HG02885 (cell line): ENCODE results near the gene ZP1.
"Not testable (repeated sequence)": the region's sequence is repeated elsewhere in the genome, so short reads cannot be mapped to it uniquely, and the experiment has no call there.

Source experiments
- ATAC-seq: cut with Tn5 transposase; IDR thresholded peaks from one replicate; pipeline ENCODE4 v1.9.1; 2021; ENCODE audit warnings: mild to moderate bottlenecking; ENCODE audit not compliant: unreplicated experiment, poor library complexity

The ZP1 gene, protein sequence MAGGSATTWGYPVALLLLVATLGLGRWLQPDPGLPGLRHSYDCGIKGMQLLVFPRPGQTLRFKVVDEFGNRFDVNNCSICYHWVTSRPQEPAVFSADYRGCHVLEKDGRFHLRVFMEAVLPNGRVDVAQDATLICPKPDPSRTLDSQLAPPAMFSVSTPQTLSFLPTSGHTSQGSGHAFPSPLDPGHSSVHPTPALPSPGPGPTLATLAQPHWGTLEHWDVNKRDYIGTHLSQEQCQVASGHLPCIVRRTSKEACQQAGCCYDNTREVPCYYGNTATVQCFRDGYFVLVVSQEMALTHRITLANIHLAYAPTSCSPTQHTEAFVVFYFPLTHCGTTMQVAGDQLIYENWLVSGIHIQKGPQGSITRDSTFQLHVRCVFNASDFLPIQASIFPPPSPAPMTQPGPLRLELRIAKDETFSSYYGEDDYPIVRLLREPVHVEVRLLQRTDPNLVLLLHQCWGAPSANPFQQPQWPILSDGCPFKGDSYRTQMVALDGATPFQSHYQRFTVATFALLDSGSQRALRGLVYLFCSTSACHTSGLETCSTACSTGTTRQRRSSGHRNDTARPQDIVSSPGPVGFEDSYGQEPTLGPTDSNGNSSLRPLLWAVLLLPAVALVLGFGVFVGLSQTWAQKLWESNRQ

DNA sequence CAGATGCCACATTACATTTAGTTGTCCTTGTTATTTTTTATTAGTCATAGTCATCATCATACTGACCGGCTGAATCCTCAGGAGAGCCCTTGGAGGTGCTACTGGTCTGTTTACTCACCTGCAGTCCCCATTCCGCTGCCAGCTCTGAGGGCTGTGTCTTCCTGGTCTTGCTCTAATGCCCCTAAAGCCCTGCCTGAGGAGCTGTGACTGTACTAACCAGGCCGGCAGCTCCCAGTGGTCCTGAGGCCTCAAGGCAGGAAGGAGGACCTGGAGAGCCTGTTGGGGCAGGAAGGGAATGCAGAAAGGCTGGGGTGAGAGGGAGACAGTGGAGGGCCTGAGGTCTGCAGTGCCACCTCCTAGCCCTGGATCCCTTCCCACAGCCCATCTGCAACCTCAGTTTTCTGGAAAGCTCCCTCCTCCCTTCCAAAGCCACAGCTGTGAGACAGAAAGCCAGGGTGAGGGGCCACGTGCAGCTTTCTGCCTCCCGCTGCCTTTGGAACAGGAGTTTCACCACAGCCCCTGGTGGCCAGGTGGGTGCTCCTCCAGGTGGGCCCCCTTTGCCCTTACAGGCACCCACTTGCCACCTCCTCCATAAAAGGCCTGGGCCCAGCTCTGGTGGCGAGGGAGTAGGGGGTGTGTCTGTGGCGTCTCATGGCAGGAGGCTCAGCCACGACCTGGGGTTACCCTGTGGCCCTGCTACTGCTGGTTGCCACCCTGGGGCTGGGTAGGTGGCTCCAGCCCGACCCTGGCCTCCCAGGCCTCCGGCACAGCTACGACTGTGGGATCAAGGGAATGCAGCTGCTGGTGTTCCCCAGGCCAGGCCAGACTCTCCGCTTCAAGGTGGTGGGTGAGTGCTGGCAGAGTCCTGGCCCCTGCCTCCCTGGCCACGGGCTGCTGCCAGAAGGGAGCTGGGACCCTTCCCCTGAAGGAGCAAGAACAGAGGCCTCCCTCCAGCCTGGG is at the start of gene ZP1:
Gene ZP1, plus strand, starts transcription at position 632 of the 960 bp plus-strand sequence. Its CDS starts 20 bp downstream, at position 652.
- no peak for ATAC-seq

GRCh38 chr11:60818057-60818456 is 49.3 kb upstream of the ZP1 start:
- no peak for ATAC-seq

DNA sequence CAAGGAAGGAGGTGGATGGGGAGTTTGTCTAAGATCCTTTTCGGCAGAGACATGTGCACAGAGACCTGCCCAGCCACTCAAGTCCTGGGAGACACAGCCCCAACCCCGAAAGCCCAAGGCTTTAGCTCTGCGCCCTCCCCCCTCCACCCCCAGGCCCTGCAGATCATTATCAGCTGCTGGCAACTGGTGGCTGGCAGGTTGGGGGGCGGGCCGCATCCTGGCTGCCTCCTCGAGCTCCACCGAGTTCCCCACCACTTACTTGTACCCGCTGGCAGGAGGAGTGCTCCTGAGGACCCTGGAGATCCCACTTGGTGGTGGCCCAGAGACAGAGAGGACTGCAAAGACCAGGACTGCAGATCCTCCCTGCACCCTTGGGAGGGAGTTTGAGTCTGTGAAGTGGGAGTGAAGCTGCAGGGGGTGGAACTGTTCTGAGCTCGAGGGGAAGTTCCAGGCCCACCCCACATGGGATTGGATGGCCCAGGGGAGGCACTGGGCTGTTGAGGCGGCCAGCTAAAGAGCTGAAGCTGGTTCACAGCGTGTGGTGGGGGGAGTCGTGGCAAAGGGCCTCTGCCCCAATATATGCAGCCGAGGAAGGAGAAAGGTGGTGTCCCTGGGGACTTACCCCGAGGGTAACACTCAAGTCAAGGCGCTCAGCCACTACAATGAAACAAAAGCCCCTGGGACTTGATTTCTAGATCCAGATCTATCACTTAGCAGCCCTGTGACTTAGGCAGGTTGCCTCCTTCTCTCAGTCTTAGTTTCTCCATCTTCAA is 45.3 kb upstream of the ZP1 start:
- no peak for ATAC-seq

- ATAC-seq, result not testable (repeated sequence)
These were observed 43.5 kb upstream of the ZP1 start for GRCh38 chr11:60823745-60824306.

GRCh38 chr11:60825118-60825517 is 42.2 kb upstream of the ZP1 start:
- no peak for ATAC-seq

DNA sequence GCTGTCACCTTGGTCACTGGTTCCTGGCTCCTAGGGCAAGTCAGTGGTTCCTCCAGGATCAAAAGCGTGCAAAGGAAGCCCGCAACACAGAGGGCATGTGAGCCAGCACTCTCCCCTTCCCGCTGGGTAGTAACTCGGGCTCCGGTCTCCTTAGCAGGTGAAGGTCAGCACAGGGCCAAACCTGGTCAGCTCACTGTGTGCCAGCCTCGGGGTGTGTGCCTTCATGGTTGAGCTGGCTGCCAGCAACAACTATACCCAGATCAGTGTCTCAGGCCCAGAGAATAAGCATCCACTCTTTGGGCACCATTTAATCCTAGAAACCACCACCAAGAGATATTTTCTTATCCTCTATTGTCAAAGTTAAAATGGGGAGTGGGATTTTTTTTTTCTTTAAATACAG is 41.6 kb upstream of the ZP1 start:
- no peak for ATAC-seq

DNA sequence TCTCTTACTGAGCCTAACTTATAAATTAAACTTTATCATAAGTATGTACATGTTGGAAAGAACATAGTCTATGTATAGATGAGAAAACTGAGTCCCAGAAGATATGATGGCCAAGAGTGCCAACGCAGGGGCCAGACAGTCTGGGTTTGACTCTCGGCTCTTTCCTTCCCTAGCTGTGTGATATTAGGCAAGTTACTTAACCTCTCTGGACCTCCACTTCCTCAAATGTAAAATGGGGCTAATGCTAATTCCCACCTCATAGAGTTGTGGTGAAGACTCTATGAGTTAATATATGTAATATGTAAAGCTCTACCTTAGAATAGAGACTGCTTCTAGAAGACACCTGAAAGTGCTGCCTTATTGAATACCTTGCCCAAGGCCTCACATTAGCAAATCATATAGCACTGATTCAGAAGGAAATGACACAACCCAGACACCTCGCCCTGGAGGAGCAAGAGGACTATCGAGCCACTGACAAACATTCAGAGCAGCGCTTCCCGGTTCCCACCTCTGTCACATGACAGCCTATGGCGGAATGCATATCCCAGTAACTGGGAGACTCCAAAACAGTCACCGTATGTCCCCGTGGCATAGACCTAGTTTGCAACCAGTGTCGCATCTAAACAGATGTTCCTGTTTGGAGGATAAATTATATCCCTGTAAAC is 36.7 kb upstream of the ZP1 start:
- no peak for ATAC-seq

DNA sequence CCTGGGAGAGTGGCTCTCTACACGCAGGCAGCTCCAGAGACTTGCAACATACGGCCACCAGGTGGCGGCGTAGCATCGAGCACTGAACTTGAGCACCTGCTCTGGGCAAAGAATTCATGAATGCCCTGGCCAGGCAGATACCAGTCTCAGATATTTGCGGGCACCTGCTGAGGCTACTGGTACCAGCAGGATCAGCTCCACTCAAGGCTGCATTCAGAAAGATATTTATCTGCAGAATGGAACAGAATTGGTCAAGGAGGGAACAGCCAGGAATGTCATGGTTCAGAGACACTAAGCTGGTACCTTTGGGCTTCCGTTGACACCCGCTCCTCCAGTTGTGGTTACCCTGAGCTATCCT is 36.2 kb upstream of the ZP1 start:
- peak; percentile 66 for ATAC-seq

DNA sequence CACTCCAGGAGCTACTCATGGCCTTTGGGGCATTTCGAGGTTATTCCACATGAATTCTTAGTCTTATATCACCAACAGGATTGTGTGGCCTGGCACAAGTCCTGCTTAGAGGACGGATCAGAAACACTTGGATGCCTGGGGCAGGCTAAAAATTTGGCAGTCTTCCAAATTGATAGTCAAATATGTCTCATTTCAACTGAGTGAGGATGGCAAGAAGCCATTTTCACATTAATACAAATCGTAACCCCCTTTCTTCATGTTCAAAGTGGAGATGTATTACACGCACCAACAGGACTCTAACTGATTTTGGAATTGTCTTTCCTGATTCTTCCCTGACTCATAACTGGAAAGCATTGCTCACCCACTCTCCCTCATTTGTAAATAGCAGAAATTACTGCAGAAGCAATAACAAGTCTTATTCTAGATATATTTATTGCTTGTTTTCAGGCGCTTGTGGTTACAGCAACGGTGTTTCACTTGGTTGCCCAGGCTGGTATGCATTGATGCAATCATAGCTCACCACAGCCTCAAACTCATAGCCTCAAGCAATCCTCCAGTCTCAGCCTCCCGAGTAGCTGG is 35.8 kb upstream of the ZP1 start:
- no peak for ATAC-seq

DNA sequence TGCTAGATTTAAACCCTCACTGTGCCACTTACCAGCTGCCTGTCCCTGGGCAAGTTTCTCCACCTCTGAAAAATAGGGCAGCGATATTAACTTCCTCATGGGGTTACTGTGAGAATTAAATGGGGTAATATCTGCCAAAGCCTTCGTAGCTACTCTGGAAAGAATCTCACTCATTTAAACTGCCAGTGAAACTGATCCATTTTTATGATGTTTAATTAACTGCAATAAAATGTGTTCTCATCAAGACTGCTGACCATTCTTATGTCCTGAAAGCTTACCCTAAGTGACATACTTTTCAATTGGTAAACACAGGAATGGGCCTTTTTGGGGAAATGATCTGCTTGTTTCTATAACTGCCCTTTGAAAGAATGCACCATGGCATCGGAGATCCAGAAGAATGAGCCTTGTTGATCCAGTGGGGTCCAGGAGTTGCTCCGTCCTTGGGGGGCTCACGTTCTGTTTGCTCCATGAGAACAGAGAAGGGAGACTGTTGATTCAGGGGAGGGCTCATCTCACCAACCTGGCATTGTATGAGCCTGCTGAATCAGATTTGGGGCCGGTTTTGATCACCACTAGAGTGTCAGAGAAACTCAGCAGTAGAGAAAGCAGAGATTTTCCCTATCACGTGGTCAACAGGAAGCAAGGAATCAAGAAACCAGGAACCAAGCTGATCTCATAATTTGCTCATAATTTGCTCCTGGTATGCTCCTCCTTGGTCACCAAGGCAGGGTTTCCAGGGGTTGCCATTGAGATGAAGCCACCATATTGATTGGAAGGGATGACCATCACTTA is 32.4 kb upstream of the ZP1 start:
- ATAC-seq, result no peak

DNA sequence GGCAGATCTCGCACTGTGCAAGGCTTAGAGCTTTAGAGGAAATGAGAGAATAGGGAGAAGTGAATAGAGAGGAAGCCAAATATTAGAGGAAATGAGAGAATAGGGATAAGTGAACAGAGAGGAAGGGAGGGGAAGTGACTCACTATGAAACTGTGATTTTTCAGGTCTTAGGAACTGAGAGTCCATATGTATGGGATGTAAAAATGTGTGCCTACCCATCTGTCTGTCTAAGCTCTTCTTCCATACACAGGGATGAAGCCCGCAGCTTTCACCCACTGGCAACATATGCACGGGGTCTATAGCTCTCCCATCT is 31.9 kb upstream of the ZP1 start:
- no peak for ATAC-seq

DNA sequence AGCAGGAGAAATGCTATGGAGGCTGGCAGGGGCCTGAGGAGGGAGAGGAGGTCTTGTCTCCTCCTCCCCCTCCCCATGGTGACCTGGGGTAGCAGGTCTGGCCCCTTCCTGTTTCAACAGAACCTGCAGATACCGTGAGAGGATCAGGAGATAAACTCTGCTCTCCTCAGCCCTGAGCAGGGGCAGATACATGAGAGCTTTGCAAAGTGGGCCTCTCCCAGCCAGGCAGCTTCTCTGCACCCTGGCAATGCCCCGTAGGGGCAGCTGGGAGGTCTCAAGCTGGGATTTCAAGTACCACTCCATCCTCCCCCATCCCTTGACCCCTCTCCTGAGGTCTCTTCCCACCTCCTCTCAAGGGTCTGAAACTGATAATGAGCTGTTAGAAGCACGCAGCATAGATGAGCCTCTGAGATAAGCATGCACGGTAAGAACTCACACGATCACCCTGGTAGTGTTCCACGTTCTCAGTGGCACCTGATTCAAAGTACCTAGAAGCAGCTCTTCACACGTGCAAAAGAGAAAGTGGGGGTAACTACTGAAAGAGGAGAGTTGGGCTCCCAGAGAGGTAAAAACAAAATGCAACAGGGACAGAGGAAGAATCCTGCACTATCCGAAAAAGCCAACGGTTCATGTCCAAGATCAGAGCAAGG is 30.4 kb upstream of the ZP1 start:
- no peak for ATAC-seq

GRCh38 chr11:60838132-60838531 is 29.2 kb upstream of the ZP1 start:
- ATAC-seq, result no peak

DNA sequence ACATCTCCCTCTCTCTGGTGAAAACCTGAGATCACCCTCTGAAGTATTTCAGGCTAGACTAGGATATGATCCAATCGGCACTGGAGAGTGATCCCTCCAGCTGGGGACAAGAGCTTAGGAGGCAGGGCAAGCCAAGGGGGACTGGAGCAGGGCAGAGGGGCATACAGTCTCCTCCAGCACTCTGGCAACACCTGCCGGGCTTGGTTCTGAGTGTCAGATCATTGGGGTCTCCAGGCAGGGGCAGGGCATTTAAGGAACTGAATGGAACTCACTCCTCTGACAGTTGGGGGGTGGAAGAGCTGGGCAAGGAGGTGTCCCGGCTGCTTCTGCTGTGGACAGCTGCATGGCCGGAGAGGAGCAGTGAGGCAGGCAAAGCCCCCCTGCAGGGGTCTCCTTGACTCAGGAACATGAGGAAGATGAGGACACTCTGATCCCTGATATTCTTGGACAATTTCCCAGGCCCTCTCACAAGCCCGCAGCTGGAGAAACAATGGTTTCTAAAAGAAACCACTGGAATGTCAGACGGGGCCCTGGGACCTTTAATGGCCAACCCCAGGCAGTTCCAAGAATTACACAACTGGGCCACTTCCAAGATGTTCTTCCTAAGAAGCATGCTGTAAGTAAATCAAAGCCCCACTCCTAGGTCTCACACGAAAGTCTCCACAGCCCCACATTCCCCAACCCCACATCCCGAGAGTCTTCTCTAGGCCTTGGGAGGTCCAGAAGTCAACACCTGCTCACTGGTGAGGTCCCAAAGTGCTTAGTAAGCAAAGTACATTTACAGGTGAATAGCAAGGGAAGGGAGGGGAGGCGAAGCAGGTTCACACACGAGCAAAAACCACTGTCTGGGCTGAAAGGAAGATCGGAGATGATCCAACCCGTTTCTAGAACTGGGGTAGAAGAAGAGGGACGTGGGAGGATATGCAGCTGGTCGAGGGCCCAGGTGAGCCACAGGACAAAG is 26.6 kb upstream of the ZP1 start:
- no peak for ATAC-seq

DNA sequence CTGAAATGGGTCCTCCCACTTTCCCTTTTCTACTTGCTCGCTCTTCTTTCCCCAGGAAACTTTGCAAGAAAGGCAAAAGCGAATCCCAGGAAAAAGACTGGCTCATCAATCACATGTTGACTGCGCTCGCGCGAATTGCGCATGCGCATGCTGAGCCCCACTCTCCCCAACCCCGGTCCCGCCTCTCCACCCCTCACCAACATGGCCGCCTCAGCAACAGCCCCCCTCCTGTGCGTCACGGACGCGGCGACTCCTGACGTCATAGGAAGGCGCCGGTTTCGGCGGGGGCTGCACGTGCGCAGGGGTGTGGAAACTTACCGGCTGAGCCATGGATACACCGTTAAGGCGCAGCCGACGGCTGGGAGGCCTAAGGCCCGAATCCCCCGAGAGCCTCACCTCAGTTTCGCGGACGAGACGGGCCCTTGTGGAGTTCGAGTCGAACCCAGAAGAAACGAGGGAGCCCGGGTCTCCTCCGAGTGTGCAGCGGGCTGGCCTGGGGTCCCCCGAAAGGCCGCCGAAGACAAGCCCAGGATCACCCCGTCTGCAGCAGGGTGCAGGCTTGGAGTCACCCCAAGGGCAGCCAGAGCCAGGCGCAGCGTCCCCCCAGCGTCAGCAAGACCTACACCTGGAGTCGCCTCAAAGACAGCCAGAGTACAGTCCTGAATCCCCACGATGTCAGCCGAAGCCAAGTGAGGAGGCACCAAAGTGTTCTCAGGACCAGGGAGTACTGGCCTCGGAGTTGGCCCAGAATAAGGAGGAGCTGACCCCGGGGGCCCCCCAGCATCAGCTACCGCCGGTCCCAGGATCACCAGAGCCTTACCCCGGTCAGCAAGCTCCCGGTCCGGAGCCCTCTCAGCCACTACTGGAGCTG is 25.3 kb upstream of the ZP1 start, which contains the start of gene CCDC86:
Gene CCDC86, plus strand, starts transcription at position 317 of the 871 bp plus-strand sequence. Its CDS starts 12 bp downstream, at position 329.
- peak; percentile 84 for ATAC-seq
